RWPE2 (cell line): Measurements from ENCODE around the gene FBXL16.

Experiments
- ATAC-seq: fragments of 200-7000 bp; cut with Tn5 transposase; 3 replicates; pipeline ENCODE4 v1.9.1; 2021; ENCODE audit warnings: low read depth
- DNase-seq: peaks from one replicate; pipeline ENCODE4 v3.0.0-alpha.2; 2020; ENCODE audit warnings: low spot score
- H3K27ac ChIP-seq: fragments of 450-650 bp; 2 replicates; pipeline ENCODE4 v1.5.1; 2017; ENCODE audit warnings: mild to moderate bottlenecking; ENCODE audit not compliant: poor library complexity, severe bottlenecking
- H3K27me3 ChIP-seq: fragments of 250-450 bp; sonication (Bioruptor Pico); 2 replicates; pipeline ENCODE4 v1.5.1; 2021; ENCODE audit warnings: mild to moderate bottlenecking, moderate library complexity; ENCODE audit not compliant: insufficient read depth, poor library complexity, severe bottlenecking
- H3K36me3 ChIP-seq: fragments of 250-450 bp; sonication (Bioruptor Pico); 2 replicates; pipeline ENCODE4 v1.5.1; 2020; ENCODE audit warnings: low read depth, mild to moderate bottlenecking, moderate library complexity
- H3K4me1 ChIP-seq: fragments of 250-450 bp; sonication (Bioruptor Pico); 2 replicates; pipeline ENCODE4 v1.5.1; 2021; ENCODE audit warnings: mild to moderate bottlenecking, moderate library complexity; ENCODE audit not compliant: insufficient read depth, poor library complexity, severe bottlenecking
- H3K4me3 ChIP-seq: fragments of 250-450 bp; sonication (Bioruptor Pico); 2 replicates; pipeline ENCODE4 v1.5.1; 2021; ENCODE audit warnings: mild to moderate bottlenecking, moderate library complexity; ENCODE audit not compliant: severe bottlenecking
- H3K9me3 ChIP-seq: fragments of 250-450 bp; sonication (Bioruptor Pico); 2 replicates; pipeline ENCODE4 v1.5.1; 2021; ENCODE audit warnings: mild to moderate bottlenecking, moderate library complexity; ENCODE audit not compliant: severe bottlenecking
- CTCF ChIP-seq: fragments of 450-650 bp; IDR thresholded peaks from one replicate; pipeline ENCODE4 v1.5.1; 2017; ENCODE audit warnings: mild to moderate bottlenecking, moderate library complexity; ENCODE audit not compliant: poor library complexity, severe bottlenecking

Gene FBXL16

DNA sequence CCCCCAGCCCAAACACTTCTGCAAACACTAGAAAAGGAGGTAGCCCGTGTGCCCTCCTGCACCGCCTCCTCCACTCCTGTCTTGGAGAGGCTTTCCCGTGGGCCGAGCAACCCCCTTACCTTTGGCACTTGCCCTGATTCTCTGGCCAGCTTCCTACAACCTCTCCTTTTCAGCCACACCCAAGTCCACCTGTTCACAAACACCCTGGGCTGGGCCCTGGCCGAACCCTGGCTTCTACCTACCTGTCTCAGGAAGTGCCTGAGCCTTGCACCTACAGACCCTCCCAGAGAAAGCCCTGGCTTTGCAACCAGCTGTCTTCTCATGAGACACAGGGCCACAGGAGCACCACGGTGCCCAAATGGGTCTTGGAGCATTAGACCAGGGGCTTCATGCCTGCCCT lies 13.3 kb upstream of the FBXL16 start:
- peaks cover 7% of the 10 kb centered on the region; the same call in 1 of the 2 replicates for H3K36me3 ChIP-seq
- H3K4me3 ChIP-seq: no peak overlapping the region
- no peaks in the 10 kb centered on the region for H3K9me3 ChIP-seq
- TF ChIP-seq CTCF: no peak
- H3K27me3 ChIP-seq: no peaks in the 10 kb centered on the region
- H3K27ac ChIP-seq: no peak overlapping the region
- DNase-seq (no peak), ATAC-seq (no peak)
- peaks cover 11% of the 10 kb centered on the region for H3K4me1 ChIP-seq

DNA sequence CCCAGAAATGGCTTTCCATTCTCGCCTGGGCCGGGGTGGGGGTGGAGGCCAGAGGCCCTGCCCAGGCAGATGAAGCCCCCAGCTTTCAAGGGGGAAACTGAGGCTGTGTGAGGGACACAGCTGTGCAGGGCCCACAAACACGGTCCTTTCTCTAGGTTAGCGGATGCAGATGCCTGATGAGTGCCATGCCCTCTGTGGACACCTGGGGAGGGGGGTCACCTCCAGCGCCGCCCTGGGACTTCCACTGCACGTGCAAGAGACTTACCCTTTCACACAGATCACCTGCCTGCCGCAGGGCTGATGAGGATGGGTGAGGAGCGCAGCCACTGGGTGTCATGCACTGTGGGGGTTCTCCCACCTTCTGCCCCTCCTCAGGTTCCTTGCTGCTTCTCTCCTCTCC lies 12.8 kb upstream of the FBXL16 start:
- Histone ChIP-seq H3K27me3 (no peaks in the 10 kb centered on the region), H3K4me3 (no peak overlapping the region), H3K36me3 (peaks cover 7% of the 10 kb centered on the region; the same call in 1 of the 2 replicates), H3K27ac (no peak overlapping the region), H3K9me3 (no peaks in the 10 kb centered on the region), H3K4me1 (peaks cover 12% of the 10 kb centered on the region)
- no peak for ATAC-seq
- no peak for TF ChIP-seq CTCF
- DNase-seq: no peak

DNA sequence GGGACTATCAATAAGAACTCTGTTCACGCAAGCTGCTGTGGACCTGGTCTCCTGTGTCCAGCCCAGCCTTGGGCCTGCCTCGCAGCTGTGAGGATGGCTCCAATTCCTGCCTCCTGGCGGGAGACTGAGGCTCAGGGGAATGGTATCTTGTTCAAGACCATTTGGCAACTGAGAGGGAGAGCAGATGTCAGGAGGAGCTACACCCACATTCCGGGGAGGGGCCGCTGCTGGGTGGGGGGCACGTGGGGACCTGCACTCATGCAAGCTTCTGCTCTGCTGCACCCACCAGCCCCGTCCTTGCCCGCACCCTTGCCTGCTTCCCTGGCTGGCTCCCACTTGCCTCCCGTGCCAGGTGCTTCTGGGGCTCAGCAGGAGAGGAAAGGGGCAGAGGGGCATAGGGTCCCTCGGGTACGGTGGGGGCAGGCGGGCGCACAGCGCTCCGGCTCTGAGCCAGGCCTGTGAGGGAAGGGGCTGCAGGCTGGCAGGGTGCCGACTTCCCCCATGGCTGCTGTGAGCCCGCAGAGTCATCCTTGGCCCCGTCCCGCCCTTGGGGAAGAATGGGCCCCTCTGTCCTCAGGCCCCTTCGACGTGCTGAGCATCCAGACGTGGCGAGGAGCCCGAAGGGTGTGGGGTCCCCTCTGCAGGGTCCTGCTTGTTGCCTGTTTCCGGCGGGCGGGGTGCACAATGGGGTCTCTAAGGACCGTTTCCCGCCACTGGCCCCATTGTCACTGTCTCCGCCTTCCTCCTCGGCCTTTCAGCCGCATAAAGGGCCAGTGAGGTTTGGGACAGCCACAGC lies 12.0 kb upstream of the FBXL16 start:
- Histone ChIP-seq H3K4me1 (peaks cover 12% of the 10 kb centered on the region), H3K36me3 (peaks cover 7% of the 10 kb centered on the region; the same call in 1 of the 2 replicates), H3K27me3 (no peaks in the 10 kb centered on the region), H3K9me3 (no peaks in the 10 kb centered on the region), H3K27ac (no peak overlapping the region), H3K4me3 (no peak overlapping the region)
- DNase-seq (no peak), ATAC-seq (no peak)
- TF ChIP-seq CTCF: no peak

GRCh38 chr16:716768-717325 lies 11.2 kb upstream of the FBXL16 start:
- H3K4me3 ChIP-seq: peak overlapping the region; percentile 80
- H3K27ac ChIP-seq: no peak overlapping the region
- DNase-seq (no peak), ATAC-seq (no peak)
- H3K27me3 ChIP-seq: no peaks in the 10 kb centered on the region
- no peak for TF ChIP-seq CTCF
- H3K9me3 ChIP-seq: no peaks in the 10 kb centered on the region
- peaks cover 18% of the 10 kb centered on the region for H3K4me1 ChIP-seq
- H3K36me3 ChIP-seq: peaks cover 7% of the 10 kb centered on the region; the same call in 1 of the 2 replicates

GRCh38 chr16:716200-716568 lies 10.6 kb upstream of the FBXL16 start:
- Histone ChIP-seq H3K4me1 (peaks cover 18% of the 10 kb centered on the region), H3K4me3 (peak overlapping the region; percentile 80), H3K36me3 (peaks cover 7% of the 10 kb centered on the region; the same call in 1 of the 2 replicates), H3K27me3 (no peaks in the 10 kb centered on the region), H3K9me3 (no peaks in the 10 kb centered on the region), H3K27ac (peak overlapping the region; percentile 84)
- no peak for DNase-seq
- no peak for ATAC-seq
- no peak for TF ChIP-seq CTCF
